HepG2 (cell line): ENCODE data around the gene MAMSTR. TPM values are rescaled to one million over a fixed set of nuclear protein-coding genes. Genes with fewer than 3 reads are reported as not detected.
A peak's percentile ranks its signal among the peaks of the same experiment; 100 is the strongest.

Experiments used
- ATF3 ChIP-seq: sonication (generic); formaldehyde crosslinking; IDR thresholded peaks from 2 replicates; pipeline ENCODE4 v1.4.0; 2020; ENCODE audit warnings: missing genetic modification reagents
- DR1 ChIP-seq: sonication (generic); formaldehyde crosslinking; IDR thresholded peaks from 2 replicates; pipeline ENCODE4 v1.8.0; 2021; ENCODE audit warnings: mild to moderate bottlenecking, missing genetic modification reagents, inconsistent platforms
- GLI4 ChIP-seq: sonication (generic); formaldehyde crosslinking; IDR thresholded peaks from 2 replicates; pipeline ENCODE4 v1.5.1; 2020; ENCODE audit warnings: missing genetic modification reagents, mild to moderate bottlenecking, moderate library complexity, borderline replicate concordance
- IRF9 ChIP-seq: sonication (generic); formaldehyde crosslinking; IDR thresholded peaks from 2 replicates; pipeline ENCODE4 v1.8.0; 2022; ENCODE audit warnings: missing genetic modification reagents, mild to moderate bottlenecking, borderline replicate concordance
- KLF9 ChIP-seq: IDR thresholded peaks from 2 replicates; pipeline ENCODE4 v1.6.1; 2016; ENCODE audit warnings: low read depth
- MAZ ChIP-seq, 2 experiments: sonication (generic) in 1 of 2; formaldehyde crosslinking in 1 of 2; IDR thresholded peaks; 2 replicates each; pipeline versions ENCODE4 v1.5.0 to v1.6.1; 2012 to 2020; ENCODE audit warnings: low read depth in 2 of 2, mild to moderate bottlenecking in 2 of 2, borderline replicate concordance in 1 of 2, improper control_type of control experiment in 1 of 2, low read length in 1 of 2, missing genetic modification reagents in 1 of 2, moderate library complexity in 1 of 2
- MEIS1 ChIP-seq: sonication (generic); formaldehyde crosslinking; IDR thresholded peaks from 2 replicates; pipeline ENCODE4 v1.9.0; 2021; ENCODE audit warnings: mild to moderate bottlenecking, missing genetic modification reagents, moderate library complexity, borderline replicate concordance
- SNAPC4 ChIP-seq: sonication (generic); formaldehyde crosslinking; IDR thresholded peaks from 2 replicates; pipeline ENCODE4 v1.4.0; 2020; ENCODE audit warnings: mild to moderate bottlenecking, missing genetic modification reagents
- ZFAT ChIP-seq: sonication (generic); formaldehyde crosslinking; conservative IDR thresholded peaks from 2 replicates; pipeline ENCODE4 v1.8.1; 2023; ENCODE audit warnings: missing genetic modification reagents, inconsistent platforms
- ZIK1 ChIP-seq: sonication (generic); formaldehyde crosslinking; IDR thresholded peaks from 2 replicates; pipeline ENCODE4 v1.5.0; 2020; ENCODE audit warnings: mild to moderate bottlenecking, low read depth, missing genetic modification reagents, borderline replicate concordance
- ZNF687 ChIP-seq: sonication (generic); formaldehyde crosslinking; IDR thresholded peaks from 2 replicates; pipeline ENCODE4 v1.5.1; 2020; ENCODE audit warnings: mild to moderate bottlenecking, missing genetic modification reagents, moderate library complexity
- ZNF709 ChIP-seq: sonication (generic); formaldehyde crosslinking; IDR thresholded peaks from 2 replicates; pipeline ENCODE4 v1.5.0; 2020; ENCODE audit warnings: mild to moderate bottlenecking, missing genetic modification reagents
- ZNF784 ChIP-seq: sonication (generic); formaldehyde crosslinking; IDR thresholded peaks from 2 replicates; pipeline ENCODE4 v1.5.1; 2020; ENCODE audit warnings: missing genetic modification reagents, mild to moderate bottlenecking, borderline replicate concordance
- polyA plus RNA-seq, 8 experiments: library from polyadenylated mRNA; depleted of rRNA in 3 of 8; stranded (reverse) in 7 of 8; unstranded in 1 of 8; fragments of >200 nt; fragmentation: Illumina TruSeq in 4 of 8; extraction: Trizol in 4 of 8; gene quantifications; 2 replicates each; pipeline versions ENCODE4 v1.2.1 to v1.2.3, GENCODE V29; 2011 to 2016; ENCODE audit warnings: low read depth in 4 of 8, missing spikeins in 1 of 8, mixed read lengths in 1 of 8; ENCODE audit not compliant: insufficient read depth in 1 of 8
- total RNA-seq, 5 experiments: library from RNA; depleted of rRNA; stranded (reverse); fragments of >200 nt; fragmentation: Illumina TruSeq; extraction: Trizol; gene quantifications; 2 replicates each; pipeline ENCODE4 v1.2.3, GENCODE V29; 2016; ENCODE audit warnings: low read depth in 1 of 5

The MAMSTR gene
- total and polyA plus RNA-seq, 2 of the 13 experiments (the other 11 are each of a cell fraction or from before 2014, with no cell fraction given), result 2.2 to 2.4 TPM

- TF ChIP-seq SNAPC4 (CRISPR knock-in tag), result 0 out of 2 replicates have a peak, but pooled peaks have one; percentile 30
- TF ChIP-seq ZNF784 (CRISPR knock-in tag), result peak; percentile 53; the same call in 1 of the 2 replicates
- TF ChIP-seq MEIS1, result peak; percentile 43; the same call in 1 of the 2 replicates
- peak; percentile 49; the same call in 1 of the 2 replicates for TF ChIP-seq MAZ (IDR thresholded peaks at IDR 0.05; ENCODE audit: borderline replicate concordance, low read depth, low read length)
- TF ChIP-seq MAZ (CRISPR knock-in tag; IDR thresholded peaks at IDR 0.05; ENCODE audit: low read depth), result 0 out of 2 replicates have a peak, but pooled peaks have one; percentile 22
- TF ChIP-seq ZIK1 (CRISPR knock-in tag), result 0 out of 2 replicates have a peak, but pooled peaks have one; percentile 41
- TF ChIP-seq GLI4 (CRISPR knock-in tag), result peak; percentile 78; the same call in 1 of the 2 replicates
- TF ChIP-seq ATF3 (CRISPR knock-in tag), result no peak
- 0 out of 2 replicates have a peak, but pooled peaks have one; percentile 6 for TF ChIP-seq ZNF709 (CRISPR knock-in tag)
- TF ChIP-seq IRF9 (CRISPR knock-in tag), result peak; percentile 31; the same call in 1 of the 2 replicates
- 0 out of 2 replicates have a peak, but pooled peaks have one; percentile 17 for TF ChIP-seq DR1
- peak; percentile 37; the same call in 1 of the 2 replicates for TF ChIP-seq KLF9 (CRISPR knock-in tag)
- TF ChIP-seq ZNF687 (CRISPR knock-in tag), result peak; percentile 79
- TF ChIP-seq ZFAT (CRISPR knock-in tag), result no peak
Observed at GRCh38 chr19:48720613-48721296, 1.2 kb upstream of the MAMSTR start (continued).
